Lower leg skin (tissue), 3 donors: ENCODE data around the gene JAG1.

ENCODE experiments used
- CTCF ChIP-seq, 3 donors: fragments of 450-650 bp; IDR thresholded peaks; one replicate each; pipeline ENCODE4 v1.5.1; 2016; ENCODE audit warnings: antibody characterized with exemption in 3 of 3, mild to moderate bottlenecking in 3 of 3, moderate library complexity in 2 of 3
- POLR2A ChIP-seq, 2 donors: fragments of 450-650 bp; IDR thresholded peaks; one replicate each; pipeline ENCODE4 v1.6.1; 2016 to 2017; ENCODE audit warnings: antibody characterized with exemption in 2 of 2, mild to moderate bottlenecking in 1 of 2, moderate library complexity in 1 of 2

- TF ChIP-seq CTCF (IDR thresholded peaks at IDR 0.05): no peak
- TF ChIP-seq POLR2A (IDR thresholded peaks at IDR 0.05): no peak
Measured at GRCh38 chr20:10673176-10673841, 490 bp downstream of the JAG1 start.
